Measurements from ENCODE around the gene KRT36. TPM values are rescaled to one million over a fixed set of nuclear protein-coding genes. Genes with fewer than 3 reads are reported as not detected.

The KRT36 gene
- total and polyA plus RNA-seq, 2 experiments from 2014 or later, result not detected

- TF ChIP-seq ZNF462 (CRISPR knock-in tag; IDR thresholded peaks at IDR 0.05) (no peak), CTCF (conservative IDR thresholded peaks at IDR 0.05; ENCODE audit: low read depth in 2 of 2) (no peak)
Measured at GRCh38 chr17:41463746-41464145, 26.0 kb downstream of the KRT36 start (continued).

- Histone ChIP-seq H3K4me2 (no peak overlapping the region), H3K4me1 (ENCODE audit: insufficient read depth) (no peaks in the 10 kb centered on the region), H3F3A (replicated peaks; ENCODE audit: low read depth) (no peaks in the 10 kb centered on the region), H3K36me3 (ENCODE audit: insufficient read depth) (no peaks in the 10 kb centered on the region), H3K27me3 (ENCODE audit: insufficient read depth) (no peaks in the 10 kb centered on the region), H3K27ac (ENCODE audit: low read depth) (no peak overlapping the region), H3K4me3 (no peak overlapping the region), H3K79me2 (replicated peaks; ENCODE audit: insufficient read depth) (no peaks in the 10 kb centered on the region), H2AFZ (no peak overlapping the region), H3K9me2 (ENCODE audit: insufficient read depth) (0 out of 2 replicates have a peak, but pooled peaks cover 7% of the 10 kb centered on the region), H4K20me1 (replicated peaks; ENCODE audit: insufficient read depth) (no peaks in the 10 kb centered on the region)
- ATAC-seq (no peak), DNase-seq (ENCODE audit: low spot score) (no peak)
- Mint-ChIP-seq H3K9me3 (peaks cover 2% of the 10 kb centered on the region; the same call in 1 of the 3 replicates), H3K4me3 (no peak overlapping the region), H3K27ac (no peak overlapping the region), H3K27me3 (ENCODE audit: insufficient read depth, low read depth, poor library complexity) (peaks cover 5% of the 10 kb centered on the region), H3K4me1 (no peaks in the 10 kb centered on the region), H3K36me3 (ENCODE audit: low read depth) (no peaks in the 10 kb centered on the region)
- TF ChIP-seq ETS1 (IDR thresholded peaks at IDR 0.05) (no peak), NANOG (IDR thresholded peaks at IDR 0.05; ENCODE audit: borderline replicate concordance) (no peak), CREB1 (CRISPR knock-in tag; IDR thresholded peaks at IDR 0.05; ENCODE audit: low read depth) (no peak), POLR2AphosphoS5 (IDR thresholded peaks at IDR 0.05; ENCODE audit: low read depth) (no peak), CTCF (conservative IDR thresholded peaks at IDR 0.05; ENCODE audit: low read depth in 2 of 2) (no peak)
Measured at GRCh38 chr17:41462705-41463104, 27.0 kb downstream of the KRT36 start.
